ENCODE data around the gene PAIP2.

The PAIP2 gene

GRCh38 chr5:139312075-139312474 is 29.6 kb upstream of the PAIP2 start:
- DNase-seq (ENCODE audit: extremely low read depth, insufficient read length), result no peak
- H3K27me3 ChIP-seq (replicated peaks; ENCODE audit: control insufficient read depth, insufficient read depth, low read length), result no peaks in the 10 kb centered on the region
- peaks cover 3% of the 10 kb centered on the region; the same call in 1 of the 2 replicates for H3K36me3 ChIP-seq (ENCODE audit: control insufficient read depth, insufficient read depth, low read length)
- H3K4me3 ChIP-seq (replicated peaks; ENCODE audit: low read depth, low read length), result no peak overlapping the region
- TF ChIP-seq CTCF (IDR thresholded peaks at IDR 0.05; ENCODE audit: insufficient read depth, low read length, poor library complexity, severe bottlenecking), result no peak

- peaks cover 4% of the 10 kb centered on the region; the same call in 1 of the 2 replicates for H3K36me3 ChIP-seq (ENCODE audit: control insufficient read depth, insufficient read depth, low read length)
- H3K4me3 ChIP-seq (replicated peaks; ENCODE audit: low read depth, low read length), result no peak overlapping the region
- H3K27me3 ChIP-seq (replicated peaks; ENCODE audit: control insufficient read depth, insufficient read depth, low read length), result no peaks in the 10 kb centered on the region
- DNase-seq (ENCODE audit: extremely low read depth, insufficient read length), result no peak
- no peak for TF ChIP-seq CTCF (IDR thresholded peaks at IDR 0.05; ENCODE audit: insufficient read depth, low read length, poor library complexity, severe bottlenecking)
These were observed 27.4 kb upstream of the PAIP2 start for GRCh38 chr5:139314276-139314675.

GRCh38 chr5:139315056-139315615 is 26.5 kb upstream of the PAIP2 start:
- Histone ChIP-seq H3K27me3 (replicated peaks; ENCODE audit: control insufficient read depth, insufficient read depth, low read length) (no peaks in the 10 kb centered on the region), H3K36me3 (ENCODE audit: control insufficient read depth, insufficient read depth, low read length) (peaks cover 6% of the 10 kb centered on the region), H3K4me3 (replicated peaks; ENCODE audit: low read depth, low read length) (no peak overlapping the region)
- no peak for TF ChIP-seq CTCF (IDR thresholded peaks at IDR 0.05; ENCODE audit: insufficient read depth, low read length, poor library complexity, severe bottlenecking)
- no peak for DNase-seq (ENCODE audit: extremely low read depth, insufficient read length)

GRCh38 chr5:139335811-139336210 is 5.8 kb upstream of the PAIP2 start:
- H3K4me3 ChIP-seq (replicated peaks; ENCODE audit: low read depth, low read length), result no peak overlapping the region
- peaks cover 4% of the 10 kb centered on the region for H3K36me3 ChIP-seq (ENCODE audit: control insufficient read depth, insufficient read depth, low read length)
- no peak for DNase-seq (ENCODE audit: extremely low read depth, insufficient read length)
- H3K27me3 ChIP-seq (replicated peaks; ENCODE audit: control insufficient read depth, insufficient read depth, low read length), result no peaks in the 10 kb centered on the region
- TF ChIP-seq CTCF (IDR thresholded peaks at IDR 0.05; ENCODE audit: insufficient read depth, low read length, poor library complexity, severe bottlenecking), result no peak

- DNase-seq (ENCODE audit: extremely low read depth, insufficient read length), result peak; percentile 29
- Histone ChIP-seq H3K36me3 (ENCODE audit: control insufficient read depth, insufficient read depth, low read length) (no peaks in the 10 kb centered on the region; the same call in 1 of the 2 replicates), H3K27me3 (replicated peaks; ENCODE audit: control insufficient read depth, insufficient read depth, low read length) (no peaks in the 10 kb centered on the region), H3K4me3 (replicated peaks; ENCODE audit: low read depth, low read length) (no peak overlapping the region)
- TF ChIP-seq CTCF (IDR thresholded peaks at IDR 0.05; ENCODE audit: insufficient read depth, low read length, poor library complexity, severe bottlenecking), result no peak
These were observed 1.6 kb upstream of the PAIP2 start for GRCh38 chr5:139340051-139340450.

GRCh38 chr5:139341187-139341688 is 416 bp upstream of the PAIP2 start:
- no peak for DNase-seq (ENCODE audit: extremely low read depth, insufficient read length)
- no peaks in the 10 kb centered on the region for H3K27me3 ChIP-seq (replicated peaks; ENCODE audit: control insufficient read depth, insufficient read depth, low read length)
- H3K36me3 ChIP-seq (ENCODE audit: control insufficient read depth, insufficient read depth, low read length), result no peaks in the 10 kb centered on the region; the same call in 1 of the 2 replicates
- peak overlapping the region; percentile 99 for H3K4me3 ChIP-seq (replicated peaks; ENCODE audit: low read depth, low read length)
- no peak for TF ChIP-seq CTCF (IDR thresholded peaks at IDR 0.05; ENCODE audit: insufficient read depth, low read length, poor library complexity, severe bottlenecking)
